Effector CD8-positive, alpha-beta T cell (primary cell): Measurements from ENCODE around the gene TFIP11.

Experiments used
- DNase-seq: peaks from one replicate; lab custom pipeline; 2025; lab: John Stamatoyannopoulos, UW

Gene TFIP11

GRCh38 chr22:26448334-26448733, 63.9 kb downstream of the TFIP11 start:
- no peak for DNase-seq

DNA sequence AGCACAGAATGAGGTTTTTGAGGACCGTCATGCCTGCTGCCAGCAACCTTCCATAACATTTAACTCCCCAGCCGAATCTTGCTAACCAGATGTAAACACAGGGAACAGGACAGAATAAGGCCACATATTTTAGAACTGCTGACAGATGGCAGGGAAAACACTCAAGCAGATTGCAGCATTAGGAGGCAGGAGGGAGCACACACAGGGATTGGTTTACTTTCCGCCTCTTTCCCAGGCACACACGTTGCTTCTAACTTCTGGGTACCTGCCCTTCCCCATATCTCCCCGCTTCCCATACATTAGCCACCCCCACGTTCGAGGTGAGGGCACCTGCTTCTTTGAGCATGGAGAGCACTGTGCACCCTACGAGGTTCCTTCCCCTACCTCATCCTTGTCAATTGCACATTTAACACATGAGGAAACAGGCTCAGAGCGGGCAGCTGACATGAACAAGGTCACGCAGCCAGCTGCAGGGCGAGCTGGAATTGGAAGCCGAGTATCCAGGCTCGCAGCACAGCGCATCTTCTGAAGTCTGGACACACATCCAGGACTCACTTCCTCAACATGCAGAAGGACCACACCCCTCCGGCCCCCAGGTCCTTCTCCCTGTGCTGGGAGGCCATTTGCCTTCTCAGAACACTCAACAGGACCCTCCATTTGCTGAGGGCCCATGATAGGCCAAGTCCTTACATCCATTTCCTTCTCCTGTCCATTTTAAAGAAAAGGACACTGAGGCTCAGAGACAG, 64.5 kb downstream of the TFIP11 start:
- DNase-seq: no peak

GRCh38 chr22:26446808-26447515, 65.3 kb downstream of the TFIP11 start:
- DNase-seq: no peak

DNA sequence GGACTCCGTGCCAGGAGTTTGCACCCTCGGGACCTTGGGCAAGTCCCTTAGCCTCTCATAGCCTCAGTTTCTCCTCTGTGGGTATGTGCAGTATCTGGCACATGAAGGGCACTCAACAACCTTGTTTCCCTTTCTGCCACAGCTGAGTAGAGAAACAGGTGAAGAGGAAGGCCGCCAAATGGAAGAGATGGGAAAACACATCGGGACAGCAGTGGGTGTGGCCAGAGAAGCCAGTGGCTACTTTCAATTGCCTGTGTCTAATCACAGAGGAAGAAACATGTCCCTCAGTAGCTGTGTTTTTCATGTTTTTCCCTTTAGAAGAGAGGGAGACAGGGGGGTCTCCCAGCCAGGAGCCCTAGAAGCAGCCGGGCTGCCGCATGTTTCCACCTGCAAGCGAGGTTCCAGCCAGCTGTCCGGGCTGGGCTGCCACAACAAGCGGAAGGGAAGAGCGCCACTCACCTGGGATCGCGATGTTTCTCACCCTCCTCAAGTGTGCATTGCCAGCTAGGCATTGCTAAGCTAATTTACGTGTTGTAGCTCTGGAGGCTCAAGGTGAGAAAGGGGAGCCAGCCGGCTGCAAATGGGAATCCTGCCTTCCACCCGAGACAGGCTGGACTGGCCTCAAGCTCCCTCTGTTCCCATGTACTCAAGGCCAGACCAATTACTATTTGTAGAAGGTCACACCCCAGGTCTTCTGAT, 66.5 kb downstream of the TFIP11 start:
- DNase-seq: no peak

- DNase-seq: no peak
Observed at GRCh38 chr22:26444777-26445176, 67.5 kb downstream of the TFIP11 start.

DNA sequence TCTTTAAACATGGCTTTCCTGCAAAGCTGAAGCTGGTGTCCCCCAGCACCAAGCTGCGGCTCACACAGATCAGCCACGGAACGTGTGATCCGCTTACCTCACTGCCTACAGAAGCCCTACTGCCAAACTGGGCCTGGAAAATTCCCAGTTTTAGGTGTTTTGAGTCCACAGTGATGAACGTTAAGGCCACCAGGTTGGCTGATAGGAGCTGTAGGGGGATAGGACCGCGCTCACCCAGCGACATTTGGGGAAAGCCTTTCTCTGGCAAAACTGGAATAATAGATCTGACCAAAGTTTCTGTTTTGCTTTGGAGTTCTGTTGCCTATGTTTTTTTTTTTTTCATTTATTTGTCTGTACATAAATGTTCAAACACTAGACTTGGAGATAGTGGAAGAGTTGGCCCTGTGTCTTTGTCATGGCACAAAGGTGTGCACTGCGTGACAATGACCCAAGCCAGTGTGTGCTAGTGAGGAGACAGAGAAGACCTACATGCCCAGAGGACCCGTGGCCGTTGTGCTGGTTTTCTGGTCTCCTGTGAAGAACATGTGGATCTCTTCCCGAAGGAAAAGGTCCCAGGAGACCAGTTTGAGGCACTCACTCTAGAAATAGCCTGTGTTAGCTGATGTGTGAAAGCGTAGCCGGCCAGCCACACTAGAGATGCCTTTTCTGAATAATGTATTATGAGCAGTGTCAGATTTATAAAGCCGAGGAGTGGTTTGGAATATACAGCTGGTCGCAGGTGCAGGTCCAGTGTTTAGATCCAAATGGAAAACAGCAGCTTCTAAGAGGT, 68.2 kb downstream of the TFIP11 start:
- DNase-seq: no peak

GRCh38 chr22:26442086-26442756, 70.1 kb downstream of the TFIP11 start:
- DNase-seq: no peak
